HG03280 (cell line): Measurements from ENCODE around the gene CTNNA2.
"Not testable (repeated sequence)": the region's sequence is repeated elsewhere in the genome, so short reads cannot be mapped to it uniquely, and the experiment has no call there.

ENCODE experiments used
- ATAC-seq: cut with Tn5 transposase; IDR thresholded peaks from one replicate; pipeline ENCODE4 v1.9.1; 2021; ENCODE audit warnings: mild to moderate bottlenecking, moderate library complexity; ENCODE audit not compliant: unreplicated experiment

The CTNNA2 gene

DNA sequence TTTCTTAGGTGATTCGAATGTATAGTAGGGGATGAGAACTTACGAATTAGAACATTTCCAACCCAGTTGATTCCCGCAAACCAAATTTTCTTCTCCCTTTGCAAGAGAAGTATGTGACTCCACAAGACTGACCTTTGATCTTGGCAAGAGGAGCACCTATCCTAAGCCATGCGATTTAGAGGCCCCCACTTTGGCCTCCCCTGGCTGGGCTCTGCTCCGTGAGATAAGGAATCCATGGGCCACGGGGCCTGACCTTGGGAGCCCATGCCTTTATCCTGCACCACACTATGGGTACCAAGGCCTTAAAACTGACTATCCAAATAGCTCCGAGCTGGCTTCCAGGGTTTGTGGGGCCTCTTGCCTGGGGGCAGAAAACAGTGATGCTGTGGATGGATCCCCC lies 656.0 kb downstream of the CTNNA2 start:
- no peak for ATAC-seq

DNA sequence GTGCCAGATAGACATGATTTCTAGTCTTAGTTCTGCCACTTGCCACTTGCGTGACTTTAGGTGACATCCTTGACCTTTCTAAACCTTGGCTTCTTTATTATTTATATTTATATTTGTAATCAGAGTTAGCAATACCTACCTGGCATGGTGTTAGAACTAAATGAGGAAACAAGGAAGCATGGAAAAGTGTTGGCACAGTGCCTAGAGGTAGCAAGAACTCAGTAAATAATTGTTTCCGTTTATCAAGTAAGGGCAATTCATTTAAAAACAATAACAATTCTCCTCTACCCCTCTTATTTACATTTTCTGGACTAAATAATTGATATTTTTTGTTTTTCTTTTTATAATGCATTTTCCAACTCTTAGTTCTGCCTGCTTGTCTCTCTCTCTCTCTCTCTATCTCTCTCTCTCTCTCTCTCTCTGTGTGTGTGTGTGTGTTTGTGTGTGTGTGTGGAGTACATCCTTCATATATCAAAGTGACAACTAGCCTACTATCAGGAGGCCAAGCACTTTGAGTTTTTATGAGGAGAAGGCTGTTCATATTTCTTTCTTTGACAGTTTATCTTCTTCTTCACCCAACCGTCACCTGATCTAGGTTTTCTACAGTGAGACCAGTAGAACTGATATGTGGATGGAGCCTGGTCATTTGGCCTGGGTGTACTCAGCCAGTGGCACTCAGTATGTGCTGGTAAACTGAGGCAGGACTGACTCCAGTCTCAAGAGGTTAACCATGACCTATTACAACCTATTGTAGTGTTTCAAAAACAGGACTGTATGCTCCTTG lies 657.2 kb downstream of the CTNNA2 start:
- no peak for ATAC-seq

DNA sequence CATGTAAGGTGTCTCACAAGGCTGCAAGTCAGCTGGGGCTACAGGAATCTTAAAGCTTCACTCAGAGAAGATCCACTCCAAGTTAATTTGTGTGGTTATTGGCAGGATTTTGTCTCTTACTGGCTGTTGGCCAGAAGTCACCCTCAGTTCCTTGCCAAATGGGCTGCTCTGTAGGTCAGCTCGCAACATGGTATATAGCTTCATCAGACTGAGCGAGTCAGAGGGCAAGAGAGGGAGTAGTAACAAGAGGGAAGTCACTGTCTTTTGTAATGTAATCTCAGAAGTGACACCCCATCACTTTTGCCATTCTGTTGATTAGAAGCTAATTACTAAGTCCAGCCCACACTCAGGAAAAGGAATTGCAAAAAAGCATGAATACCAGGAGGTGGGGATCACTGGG lies 672.2 kb downstream of the CTNNA2 start:
- ATAC-seq, result no peak

DNA sequence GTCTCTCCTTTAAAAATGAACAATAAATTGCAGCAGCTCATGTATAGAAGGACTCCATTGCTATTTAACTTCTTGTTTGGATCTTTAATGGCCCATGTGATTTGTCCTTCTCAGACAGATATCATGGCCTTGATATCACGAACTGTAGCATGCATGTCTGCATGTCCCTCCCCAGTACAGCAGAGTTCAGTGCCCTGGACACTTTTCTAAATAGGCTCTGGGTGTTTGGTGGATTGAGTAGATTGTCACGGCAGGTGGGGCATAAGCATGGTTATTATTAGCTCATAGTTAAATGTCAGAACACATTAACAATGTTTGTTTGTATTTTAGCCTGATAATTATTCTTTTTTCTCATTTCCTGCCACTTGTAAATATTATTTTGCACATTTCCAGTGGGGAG lies 673.4 kb downstream of the CTNNA2 start:
- ATAC-seq, result no peak

DNA sequence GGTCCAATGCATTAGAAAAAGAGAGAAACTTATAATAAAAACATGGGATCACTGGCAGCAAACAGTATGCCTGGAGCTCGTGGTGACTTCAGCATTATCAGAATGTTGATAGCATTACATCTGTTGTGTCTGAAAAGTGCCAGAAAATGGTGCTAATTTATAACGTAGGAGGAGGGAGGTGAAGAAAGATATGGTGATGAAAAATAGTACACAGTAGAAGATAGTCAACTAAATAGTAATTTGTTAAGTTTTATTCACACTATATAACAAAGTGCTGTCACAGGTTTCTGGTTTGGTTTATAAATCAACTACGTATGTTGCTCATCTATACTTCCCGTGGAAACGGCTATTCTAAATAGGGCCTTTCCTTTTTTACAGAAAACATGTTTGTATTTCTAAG lies 674.3 kb downstream of the CTNNA2 start:
- ATAC-seq, result no peak

DNA sequence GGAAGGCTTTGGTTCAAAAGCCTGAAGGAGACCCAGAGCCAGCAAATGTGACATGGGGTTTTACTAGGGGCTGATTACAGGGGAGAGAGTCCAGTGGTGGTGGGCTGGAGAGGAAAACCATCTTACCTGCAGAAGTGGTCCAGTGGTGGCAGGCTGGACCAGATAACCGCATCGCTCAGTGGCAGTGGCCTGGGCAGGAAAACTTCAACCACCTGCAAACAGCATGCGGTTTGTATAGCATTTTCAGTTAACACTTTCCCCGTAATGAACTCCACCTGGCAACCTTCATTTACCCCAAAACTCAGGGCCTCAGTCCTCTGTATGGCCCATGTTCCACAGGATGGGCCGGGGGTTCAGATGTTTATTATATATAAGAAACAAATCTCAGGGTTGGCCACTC lies 677.3 kb downstream of the CTNNA2 start:
- ATAC-seq, result no peak

DNA sequence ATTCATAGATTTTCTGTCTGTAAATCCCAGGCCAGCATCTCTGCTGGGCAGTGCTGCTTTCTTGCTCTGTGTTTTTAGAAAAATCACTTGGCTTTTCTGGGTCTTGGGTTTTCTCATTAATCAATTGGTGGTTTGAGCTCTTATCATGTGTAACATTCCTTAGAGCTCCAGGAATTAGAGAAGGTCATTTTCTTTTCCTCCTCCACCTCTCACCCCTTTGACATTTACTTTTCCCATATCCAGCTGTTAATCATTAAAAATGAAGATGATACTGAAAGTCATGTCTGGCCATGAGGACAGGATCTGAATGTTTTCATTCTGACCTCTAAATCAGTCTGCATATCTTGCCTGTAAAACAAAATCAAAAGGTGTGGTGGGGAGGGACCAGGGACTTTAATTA lies 680.7 kb downstream of the CTNNA2 start:
- no peak for ATAC-seq

DNA sequence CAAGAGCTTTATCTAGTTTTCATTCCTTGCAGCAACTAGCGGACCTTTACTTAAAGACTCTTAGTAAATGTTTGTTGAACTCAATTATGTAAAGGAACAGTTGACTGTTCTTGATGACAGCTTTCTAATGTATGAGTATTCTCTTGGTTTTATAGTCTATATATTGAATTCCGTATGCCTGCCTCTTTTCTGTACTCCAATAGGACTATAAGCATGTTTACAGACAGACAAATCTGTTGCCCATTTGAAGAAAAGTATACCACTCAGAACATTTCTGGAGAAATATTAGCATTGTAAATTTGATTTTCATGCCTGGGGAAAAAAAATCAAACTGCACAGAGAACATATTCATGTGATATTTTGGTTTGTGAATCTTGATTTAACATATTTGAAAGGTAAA lies 682.2 kb downstream of the CTNNA2 start:
- ATAC-seq, result no peak

DNA sequence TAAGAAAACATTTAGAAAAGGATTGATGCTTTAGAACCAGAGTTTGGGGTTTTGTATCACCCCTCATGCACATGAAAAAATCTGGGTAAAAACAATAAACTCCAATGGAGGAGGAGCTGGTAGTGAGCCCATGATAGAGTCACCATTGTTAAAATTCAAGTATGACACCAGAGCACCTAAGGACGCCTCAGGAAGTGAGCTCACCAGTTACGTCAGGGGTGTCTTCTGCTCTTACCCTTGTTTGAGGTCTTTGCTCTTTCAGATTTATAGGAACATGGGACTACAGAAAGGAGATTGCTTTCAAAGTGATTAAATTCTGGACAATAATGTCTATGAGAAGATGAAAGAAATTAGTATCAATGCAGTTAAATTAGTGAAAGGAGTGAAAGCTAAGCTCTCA lies 685.2 kb downstream of the CTNNA2 start:
- no peak for ATAC-seq

DNA sequence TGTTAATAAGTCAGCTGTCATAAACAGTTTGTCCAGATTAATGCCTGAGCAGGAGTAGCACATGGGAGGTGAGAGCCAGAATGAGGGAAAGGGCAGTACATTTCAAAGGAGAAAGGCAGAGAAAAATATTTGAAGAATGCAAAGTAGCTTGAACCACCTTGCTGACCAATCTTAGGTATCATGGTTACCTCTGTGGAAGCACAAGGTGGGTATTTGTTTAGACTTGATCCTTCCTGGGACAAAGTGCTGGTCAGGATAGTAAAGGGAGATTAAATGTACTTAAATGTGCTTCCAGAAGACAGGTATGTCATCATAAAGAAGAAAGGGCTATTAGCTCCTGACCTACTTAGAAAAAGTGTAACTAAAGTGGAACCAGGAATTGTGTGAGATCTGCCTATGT lies 686.7 kb downstream of the CTNNA2 start:
- no peak for ATAC-seq

DNA sequence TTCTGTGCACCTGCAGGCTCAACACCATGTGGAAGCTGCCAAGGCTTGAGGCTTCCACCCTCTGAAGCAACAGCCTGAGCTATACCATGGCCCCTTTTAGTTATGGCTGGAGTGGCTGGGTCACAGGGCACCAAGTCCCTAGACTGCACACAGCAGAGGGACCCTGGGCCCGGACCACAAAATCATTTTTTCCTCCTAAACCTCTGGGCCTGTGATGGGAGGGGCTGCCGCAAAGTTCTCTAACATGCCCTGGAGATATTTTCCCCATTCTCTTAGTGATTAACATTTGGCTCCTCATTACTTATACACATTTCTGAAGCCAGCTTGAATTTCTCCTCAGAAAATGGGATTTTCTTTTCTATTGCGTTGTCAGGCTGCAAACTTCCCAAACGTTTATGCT lies 691.1 kb downstream of the CTNNA2 start:
- not testable (repeated sequence) for ATAC-seq

DNA sequence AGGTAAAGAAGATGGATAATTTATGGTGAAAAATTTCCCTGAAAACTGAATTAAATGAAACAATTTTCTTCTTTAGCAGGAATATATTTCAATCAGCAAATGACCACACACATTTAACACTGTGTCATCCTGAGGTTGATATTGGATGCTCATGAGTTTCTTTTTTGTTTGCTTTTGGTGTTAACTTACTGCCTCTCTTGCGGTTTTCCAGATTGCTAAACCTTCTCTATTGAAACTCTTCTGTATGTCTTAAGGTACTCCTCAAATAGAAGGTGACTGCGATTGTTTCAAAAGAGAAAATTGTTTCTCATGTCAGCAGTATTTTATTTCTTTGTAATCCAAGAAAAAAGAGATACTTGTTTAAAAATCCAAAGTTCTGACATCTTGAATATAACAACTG lies 692.6 kb downstream of the CTNNA2 start:
- no peak for ATAC-seq

DNA sequence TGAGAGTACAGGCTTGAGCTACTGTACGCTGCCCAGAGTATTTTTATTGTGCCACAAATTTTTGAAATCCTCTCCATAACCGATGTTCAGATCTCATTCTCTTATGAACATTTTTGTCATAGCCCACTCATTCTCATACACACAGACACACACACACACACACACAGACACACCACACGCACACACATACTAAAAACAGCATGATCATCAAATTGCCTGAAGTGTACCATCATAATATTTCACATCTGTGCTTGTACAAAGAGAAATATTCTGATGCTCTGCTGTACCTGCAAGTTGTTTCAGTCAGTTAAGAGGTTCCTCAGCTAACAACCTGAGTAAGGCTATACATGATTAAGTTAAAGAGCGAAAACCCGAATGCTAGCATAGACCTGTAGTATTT lies 696.6 kb downstream of the CTNNA2 start:
- ATAC-seq, result no peak

DNA sequence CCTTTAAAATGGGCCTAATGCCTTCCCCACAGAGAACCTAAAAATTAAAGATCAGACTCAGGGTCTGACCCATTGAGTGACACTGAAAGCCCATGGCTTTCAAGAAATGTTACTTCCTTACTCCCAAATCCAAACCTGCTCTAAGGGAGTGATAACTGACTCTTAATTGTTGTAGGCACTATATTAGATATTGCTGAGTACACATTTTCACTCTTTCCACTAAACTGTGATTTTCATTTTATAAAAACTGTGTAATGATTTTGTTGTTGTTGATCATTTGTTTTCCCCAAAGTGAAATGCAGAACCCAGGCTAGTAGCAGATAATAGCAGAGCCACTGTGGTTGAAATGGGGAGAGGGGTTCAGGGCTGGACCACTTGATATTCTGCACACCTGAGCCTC lies 704.6 kb downstream of the CTNNA2 start:
- no peak for ATAC-seq

DNA sequence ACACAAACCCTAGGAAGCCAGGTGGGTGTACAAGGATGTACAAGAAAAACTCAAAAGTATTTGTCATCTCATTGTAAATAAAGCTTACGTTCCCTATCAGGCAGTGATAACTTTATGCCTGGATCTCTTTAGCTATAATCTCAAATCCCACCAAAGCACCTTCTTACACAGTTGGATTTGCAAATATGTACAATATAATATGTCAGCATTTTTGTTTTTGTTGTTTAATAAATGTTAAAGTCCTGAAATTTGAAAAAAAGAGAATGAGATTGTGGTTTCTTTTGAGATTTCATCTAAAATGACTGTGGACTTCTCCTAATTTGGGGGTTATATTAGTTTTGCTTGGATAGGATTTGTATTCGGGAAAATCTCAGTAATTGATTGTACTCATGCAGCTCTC lies 709.8 kb downstream of the CTNNA2 start:
- ATAC-seq, result no peak

DNA sequence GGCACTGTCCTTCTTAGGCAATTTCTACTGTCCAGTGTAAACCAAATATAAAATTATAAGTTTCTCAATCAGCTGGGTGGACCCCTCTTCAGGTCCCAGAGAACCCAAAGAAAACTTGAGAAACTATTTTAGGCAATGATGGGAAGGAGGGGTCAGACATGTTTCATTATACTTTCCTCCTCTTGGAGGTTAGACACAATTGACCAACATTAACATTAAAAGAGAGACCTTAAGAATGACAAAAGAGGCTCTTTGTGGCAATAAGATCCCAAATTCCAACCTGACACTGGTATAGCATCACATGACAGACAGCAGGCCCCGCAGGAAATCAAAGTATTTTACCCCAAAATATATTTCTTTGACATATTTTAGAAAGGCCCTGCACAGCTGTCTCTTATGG lies 718.6 kb downstream of the CTNNA2 start:
- no peak for ATAC-seq

DNA sequence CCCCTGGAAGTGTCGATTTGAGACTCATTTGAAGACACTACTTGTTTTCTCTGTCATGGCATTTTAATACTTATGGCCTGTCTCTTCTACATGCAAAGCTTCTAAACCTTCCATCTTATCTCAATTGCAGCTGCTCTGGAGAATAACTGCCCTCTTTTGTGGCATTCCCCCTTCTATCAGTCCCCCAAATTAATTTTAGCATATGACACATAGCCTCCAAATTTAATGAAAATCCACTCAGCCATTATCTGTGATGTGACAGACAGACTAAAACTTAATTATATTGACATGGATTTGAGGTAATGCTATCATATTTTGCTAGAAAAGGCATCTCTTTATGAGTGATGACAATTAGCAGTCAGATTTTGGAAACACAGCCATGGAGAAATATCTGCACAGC lies 720.5 kb downstream of the CTNNA2 start:
- no peak for ATAC-seq

DNA sequence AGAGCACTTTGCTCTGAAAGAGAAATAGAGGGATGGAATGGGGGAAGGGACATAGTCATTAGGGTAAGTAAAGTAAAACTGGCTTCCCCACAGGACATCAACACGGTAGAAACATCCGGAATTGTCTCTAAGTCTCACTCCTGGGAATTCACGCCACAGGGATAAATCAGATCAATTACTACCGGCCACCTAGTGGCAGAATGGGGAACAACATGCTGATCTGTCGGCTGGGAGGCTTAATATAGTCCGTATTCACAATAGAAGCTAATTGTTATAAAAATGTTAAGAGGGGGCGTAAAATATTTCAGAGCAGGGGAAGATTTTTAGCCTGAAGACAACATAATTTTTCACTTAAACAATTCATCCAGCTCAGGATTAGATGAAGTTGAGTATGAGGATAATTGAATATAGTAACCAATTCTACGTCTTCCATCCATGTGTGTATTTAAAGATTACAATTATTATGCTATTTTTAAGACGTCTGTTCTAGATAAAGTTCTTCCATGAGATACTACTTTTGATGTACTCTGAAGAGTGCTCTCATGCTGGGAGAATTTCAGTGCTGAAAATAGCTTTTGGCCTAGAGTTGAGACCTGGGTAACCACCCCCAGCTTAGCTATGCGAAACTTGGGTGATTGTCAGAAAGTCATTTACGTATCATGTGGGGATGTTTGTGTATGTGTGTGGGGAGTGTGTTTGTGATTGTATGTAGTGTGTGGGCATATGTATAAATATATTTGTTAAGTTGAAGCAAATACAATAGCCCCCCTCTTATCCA lies 726.0 kb downstream of the CTNNA2 start:
- no peak for ATAC-seq

DNA sequence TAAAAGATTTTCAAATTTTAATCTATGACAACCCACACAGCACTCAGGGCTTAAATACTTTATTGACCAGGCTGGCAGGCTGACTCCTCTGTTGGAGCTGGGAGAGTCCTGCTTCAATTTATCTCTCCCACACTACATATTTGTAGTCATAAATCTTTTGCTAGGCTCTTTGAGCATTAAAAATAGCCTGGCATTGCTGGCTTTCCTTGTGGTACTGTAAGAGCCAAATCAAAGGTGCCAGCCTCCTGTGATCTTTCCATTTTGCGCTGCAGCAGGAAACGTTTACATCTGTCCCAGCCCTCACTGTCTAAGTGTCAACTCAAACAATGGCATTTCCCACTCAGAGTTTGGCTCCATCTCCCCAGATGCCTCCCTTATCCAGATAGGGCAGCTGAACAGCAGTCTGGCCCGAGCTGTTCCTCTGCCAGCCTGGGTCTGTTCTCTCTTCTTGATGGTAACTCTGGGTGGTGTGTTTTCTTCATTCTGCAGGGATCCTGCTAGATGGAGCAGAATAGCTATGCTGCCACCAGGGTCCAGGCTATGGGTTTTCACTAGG lies 729.6 kb downstream of the CTNNA2 start:
- no peak for ATAC-seq

DNA sequence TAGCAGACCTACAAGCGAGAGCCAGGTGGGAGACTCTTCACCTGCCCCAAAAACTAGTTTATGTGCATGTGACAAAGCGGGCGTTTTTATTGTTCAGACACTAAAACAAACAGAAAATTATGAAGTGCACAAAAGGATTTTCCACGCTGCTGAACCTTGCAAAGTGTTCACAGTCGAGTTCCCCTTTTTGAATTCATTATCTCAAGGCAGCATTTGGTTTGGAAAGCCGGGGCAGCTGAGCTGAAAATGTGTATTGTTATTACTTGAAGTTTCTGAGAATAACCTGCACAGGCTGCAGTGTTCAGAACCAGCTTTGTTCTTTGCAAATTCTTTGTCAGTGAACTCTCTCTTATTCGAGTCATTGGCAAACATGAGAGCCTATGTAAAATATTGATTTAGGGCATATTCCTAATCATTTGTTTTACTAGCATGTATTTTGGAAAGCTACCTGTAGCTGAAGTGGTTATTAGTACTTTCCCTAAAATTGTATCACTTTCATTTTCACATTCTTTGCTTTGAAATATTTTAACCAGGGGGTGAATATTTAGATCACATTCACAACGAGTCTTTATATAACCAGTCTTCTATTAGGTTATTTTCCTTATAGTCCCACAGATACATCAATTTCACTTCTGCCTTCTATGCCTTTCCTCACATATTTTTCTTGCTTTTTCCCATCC lies 732.2 kb downstream of the CTNNA2 start:
- ATAC-seq, result no peak

DNA sequence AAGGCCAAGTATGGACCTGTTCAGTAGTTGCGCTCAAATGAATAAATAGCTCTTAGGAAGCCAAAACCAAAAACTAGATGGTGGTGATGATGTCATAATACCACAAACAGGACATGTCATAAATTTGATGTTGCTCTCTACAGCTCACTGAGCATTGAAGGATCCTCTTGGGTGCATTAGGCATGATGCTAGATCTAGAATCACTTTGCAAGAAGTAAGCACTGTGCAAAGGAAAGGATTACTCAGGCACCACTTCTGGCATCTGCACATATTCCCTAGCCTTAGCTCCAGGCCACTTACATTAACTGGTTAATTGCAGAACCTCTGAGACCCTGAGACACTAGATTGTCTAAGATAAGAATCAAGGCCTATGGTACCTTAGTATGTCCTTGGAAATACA lies 733.7 kb downstream of the CTNNA2 start:
- ATAC-seq, result no peak

DNA sequence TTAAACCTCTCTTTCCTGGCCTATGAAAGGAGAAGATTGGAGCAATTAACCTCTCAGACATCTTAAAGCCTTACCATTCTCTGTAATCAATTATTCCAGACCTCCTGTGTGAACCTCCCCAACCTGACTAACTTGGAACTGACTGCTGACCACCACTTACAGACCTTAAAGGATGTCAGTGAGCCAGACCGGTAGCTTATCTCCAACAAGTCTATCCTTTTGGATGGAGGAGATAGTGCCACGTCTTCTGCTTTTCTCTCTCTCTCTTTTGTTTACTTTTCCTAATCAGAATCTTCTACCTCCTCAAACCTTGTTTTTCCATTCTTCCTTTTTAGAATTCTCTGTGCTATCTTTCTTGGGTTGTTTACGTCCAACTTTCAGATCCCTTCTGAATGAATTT lies 734.5 kb downstream of the CTNNA2 start:
- no peak for ATAC-seq
